ENCODE data around the gene RALGAPA2.

DNA sequence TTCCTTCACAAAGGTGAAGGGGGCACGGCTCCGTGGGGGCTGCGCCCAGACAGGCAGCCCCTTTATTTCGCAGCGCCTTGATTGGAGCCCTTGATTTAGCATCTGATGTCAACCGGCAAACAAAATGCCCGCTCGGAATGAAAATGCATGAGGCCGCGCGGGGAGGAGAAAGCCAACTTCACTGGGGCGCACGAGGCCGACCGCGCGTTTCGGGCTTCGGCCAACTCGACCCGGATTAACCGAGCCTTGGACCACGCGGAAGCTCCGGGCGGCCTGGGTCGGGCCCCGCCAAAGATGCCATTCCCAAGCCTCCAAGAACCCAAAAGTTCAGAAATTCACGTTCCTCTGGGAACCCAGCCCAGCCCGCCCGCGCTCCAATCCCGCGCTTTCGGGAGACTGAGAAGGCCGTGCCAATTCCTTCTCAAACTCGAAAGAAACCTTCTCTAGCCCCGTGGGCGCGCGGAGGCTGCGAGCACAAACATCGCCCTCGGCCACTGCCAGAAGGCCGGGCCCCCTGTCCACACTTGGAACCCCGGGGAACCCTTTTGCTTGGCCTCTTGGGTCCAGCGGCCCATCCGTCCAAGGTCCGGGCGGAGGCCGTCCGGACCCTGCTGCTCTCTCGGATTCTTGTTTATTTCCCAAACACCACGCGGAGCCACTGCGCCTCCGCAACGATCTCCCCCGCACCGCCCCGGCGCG is 345.4 kb downstream of the RALGAPA2 start:
- no peak for TF ChIP-seq POLR2A (IDR thresholded peaks at IDR 0.05; ENCODE audit: borderline replicate concordance, extremely low read depth, insufficient read depth, insufficient read length)
- TF ChIP-seq CTCF (IDR thresholded peaks at IDR 0.05 in 2 of 3, conservative IDR thresholded peaks at IDR 0.05 in 1 of 3; ENCODE audit: borderline replicate concordance in 1 of 3, insufficient read depth in 1 of 3, low read depth in 2 of 3, low read length in 2 of 3): no peak
- no peak for TF ChIP-seq REST (IDR thresholded peaks at IDR 0.05; ENCODE audit: low read depth)
- TF ChIP-seq POLR2AphosphoS5 (IDR thresholded peaks at IDR 0.05; ENCODE audit: low read depth, low read length): no peak
- TF ChIP-seq RAD21 (IDR thresholded peaks at IDR 0.05; ENCODE audit: low read depth): no peak
- TF ChIP-seq SRF (IDR thresholded peaks at IDR 0.05; ENCODE audit: low read depth): no peak
- no peak for TF ChIP-seq YY1 (IDR thresholded peaks at IDR 0.05; ENCODE audit: extremely low read depth, insufficient replicate concordance, low read depth, low read length)
- TF ChIP-seq CEBPB (IDR thresholded peaks at IDR 0.05; ENCODE audit: low read depth): no peak

Measured in HCT116 (cell line).